PC-9 (cell line): ENCODE measurements around the gene SCLY. TPM values are rescaled to one million over a fixed set of nuclear protein-coding genes. Genes with fewer than 3 reads are reported as not detected.

ENCODE experiments used
- BruUV-seq: library from RNA; stranded (reverse); fragments of 400-500 nt; replicated peaks from 2 replicates; lab custom pipeline; 2021; lab: Mats Ljungman, UMichigan
- CTCF ChIA-PET: fragments of 300-600 bp; sonication (Branson Sonifier 250); formaldehyde crosslinking; loops from one replicate; lab custom pipeline; 2022; ENCODE audit warnings: antibody characterized with exemption; lab: Charles Lee
- POLR2A ChIA-PET: fragments of 300-600 bp; sonication (Branson Sonifier 250); formaldehyde crosslinking; loops from one replicate; lab custom pipeline; 2022; ENCODE audit warnings: antibody characterized with exemption; ENCODE audit not compliant: unreplicated experiment; lab: Charles Lee
- DNase-seq, 2 experiments: peaks; one replicate each; pipeline versions ENCODE4 v3.0.0 to v3.0.0-alpha.2; 2015 to 2022; ENCODE audit warnings: mixed read lengths in 1 of 2
- H2AFZ ChIP-seq: fragments of 200-600 bp; sonication (generic); 2 replicates; pipeline ENCODE4 v1.8.1; 2017; ENCODE audit warnings: antibody characterized with exemption
- H3F3A ChIP-seq: fragments of 200-600 bp; sonication (generic); 2 replicates; pipeline ENCODE4 v1.8.1; 2017; ENCODE audit warnings: antibody characterized with exemption, mild to moderate bottlenecking, low read depth; ENCODE audit not compliant: insufficient read depth
- H3K27ac ChIP-seq: fragments of 200-600 bp; sonication (generic); 2 replicates; pipeline ENCODE4 v1.6.1; 2016; ENCODE audit warnings: mixed run types
- H3K27me3 ChIP-seq: fragments of 200-600 bp; sonication (generic); 2 replicates; pipeline ENCODE4 v1.6.1; 2016; ENCODE audit warnings: low read depth, mixed run types; ENCODE audit not compliant: insufficient read depth
- H3K36me3 ChIP-seq: fragments of 200-600 bp; sonication (generic); 2 replicates; pipeline ENCODE4 v1.6.1; 2016; ENCODE audit warnings: low read depth, mixed run types
- H3K4me1 ChIP-seq: fragments of 200-600 bp; sonication (generic); replicated peaks from 2 replicates; pipeline ENCODE4 v1.6.1; 2016; ENCODE audit warnings: mixed run types; ENCODE audit not compliant: insufficient read depth
- H3K4me2 ChIP-seq: fragments of 200-600 bp; sonication (generic); 2 replicates; pipeline ENCODE4 v1.6.1; 2017; ENCODE audit warnings: mixed run types
- H3K4me3 ChIP-seq: fragments of 200-600 bp; sonication (generic); 2 replicates; pipeline ENCODE4 v1.6.1; 2016; ENCODE audit warnings: mixed run types
- H3K79me2 ChIP-seq: fragments of 200-600 bp; sonication (generic); 2 replicates; pipeline ENCODE4 v1.6.1; 2017; ENCODE audit warnings: low read depth, mixed run types
- H3K9me2 ChIP-seq: fragments of 200-600 bp; sonication (generic); 2 replicates; pipeline ENCODE4 v1.8.1; 2017; ENCODE audit warnings: mild to moderate bottlenecking; ENCODE audit not compliant: insufficient read depth
- H3K9me3 ChIP-seq: fragments of 200-600 bp; sonication (generic); 2 replicates; pipeline ENCODE4 v1.8.1; 2016; ENCODE audit warnings: low read depth; ENCODE audit not compliant: insufficient read depth
- H4K20me1 ChIP-seq: fragments of 200-600 bp; sonication (generic); 2 replicates; pipeline ENCODE4 v1.8.1; 2017; ENCODE audit not compliant: insufficient read depth
- EZH2 ChIP-seq: fragments of 200-600 bp; sonication (generic); IDR thresholded peaks from 2 replicates; pipeline ENCODE4 v1.8.0; 2017; ENCODE audit warnings: antibody characterized with exemption, low read depth
- intact Hi-C: fragments of 100-400 bp; cut with micrococcal nuclease; formaldehyde crosslinking; loops from one replicate; pipeline ENCODE4 v1.10.0; 2022; ENCODE audit not compliant: unreplicated experiment
- total RNA-seq: library from RNA; stranded (reverse); gene quantifications from 2 replicates; pipeline ENCODE4 v1.2.3, GENCODE V29; 2021
- TF ChIP-seq, protein P1 (sequence below): fragments of 200-600 bp; sonication (generic); conservative IDR thresholded peaks from 2 replicates; pipeline ENCODE4 v1.6.1; 2017; ENCODE audit warnings: mixed run types, antibody characterized with exemption, mild to moderate bottlenecking, moderate library complexity

The SCLY gene
- total RNA-seq, 1 experiment from 2014 or later = 40.0 TPM

DNA sequence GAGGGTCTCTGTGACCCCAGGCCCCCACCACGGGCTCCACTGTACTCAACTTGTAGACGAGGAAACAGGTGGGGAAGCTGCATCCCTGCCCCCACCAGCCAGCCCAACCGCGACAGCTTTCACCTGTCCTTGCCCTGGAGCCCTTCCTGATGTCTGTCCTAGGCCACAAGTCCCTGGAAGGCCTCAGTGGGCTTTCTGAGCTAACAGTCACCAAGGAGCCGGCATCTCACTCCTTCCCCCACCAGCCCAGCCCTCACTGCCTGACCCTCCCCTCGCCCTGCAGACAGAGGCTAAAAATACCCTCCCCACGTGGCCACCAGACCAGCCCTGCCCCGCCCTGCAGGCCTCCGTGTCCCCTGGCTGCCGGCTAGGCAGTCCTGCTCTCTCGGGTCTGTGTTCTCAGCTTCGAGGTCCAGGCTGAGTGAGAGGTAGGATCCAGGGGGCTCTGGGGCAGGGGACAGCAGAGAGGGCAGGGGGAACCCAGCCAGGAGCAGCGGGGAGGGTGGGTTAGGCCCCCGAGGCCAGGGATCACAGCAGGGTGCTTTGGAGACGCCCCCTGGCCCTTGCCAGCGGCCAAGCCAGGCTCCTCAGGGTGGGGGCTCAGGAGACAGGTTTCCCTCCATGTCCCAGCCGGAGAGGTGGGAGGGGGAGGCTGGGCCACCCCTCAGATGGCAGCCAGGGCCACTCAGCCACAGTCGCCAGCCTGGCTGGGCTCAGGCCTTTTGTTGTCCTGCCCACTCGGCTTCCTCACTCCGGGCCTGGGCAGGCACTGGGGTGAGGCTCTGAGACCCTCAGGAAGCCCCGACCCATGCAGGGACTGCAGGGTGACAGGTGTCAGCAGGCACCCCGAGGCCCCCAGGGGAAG lies 77.8 kb downstream of the SCLY start, which contains the start of gene KLHL30:
KLHL30 (plus strand) TSS at position 338 of the 865 bp plus-strand sequence. CDS start 2,087 bp downstream, outside the sequence.
- Histone ChIP-seq H3K36me3 (no peaks in the 10 kb centered on the region), H3F3A (peaks cover 26% of the 10 kb centered on the region; the same call in 1 of the 2 replicates), H3K79me2 (no peaks in the 10 kb centered on the region), H3K27me3 (no peaks in the 10 kb centered on the region), H3K4me3 (no peak within 1 kb of the TSS), H3K9me3 (no peaks in the 10 kb centered on the region), H3K4me1 (peaks cover 59% of the 10 kb centered on the region), H3K4me2 (peak within 1 kb of the TSS; percentile 48), H3K9me2 (no peaks in the 10 kb centered on the region), H4K20me1 (no peaks in the 10 kb centered on the region), H2AFZ (no peak within 1 kb of the TSS), H3K27ac (no peak within 1 kb of the TSS)
- BruUV-seq = no TSS peak
- intact Hi-C loops = no loop called here
- peak in 1 of 2 experiments; percentile 59 for DNase-seq
- TF ChIP-seq, protein P1, sequence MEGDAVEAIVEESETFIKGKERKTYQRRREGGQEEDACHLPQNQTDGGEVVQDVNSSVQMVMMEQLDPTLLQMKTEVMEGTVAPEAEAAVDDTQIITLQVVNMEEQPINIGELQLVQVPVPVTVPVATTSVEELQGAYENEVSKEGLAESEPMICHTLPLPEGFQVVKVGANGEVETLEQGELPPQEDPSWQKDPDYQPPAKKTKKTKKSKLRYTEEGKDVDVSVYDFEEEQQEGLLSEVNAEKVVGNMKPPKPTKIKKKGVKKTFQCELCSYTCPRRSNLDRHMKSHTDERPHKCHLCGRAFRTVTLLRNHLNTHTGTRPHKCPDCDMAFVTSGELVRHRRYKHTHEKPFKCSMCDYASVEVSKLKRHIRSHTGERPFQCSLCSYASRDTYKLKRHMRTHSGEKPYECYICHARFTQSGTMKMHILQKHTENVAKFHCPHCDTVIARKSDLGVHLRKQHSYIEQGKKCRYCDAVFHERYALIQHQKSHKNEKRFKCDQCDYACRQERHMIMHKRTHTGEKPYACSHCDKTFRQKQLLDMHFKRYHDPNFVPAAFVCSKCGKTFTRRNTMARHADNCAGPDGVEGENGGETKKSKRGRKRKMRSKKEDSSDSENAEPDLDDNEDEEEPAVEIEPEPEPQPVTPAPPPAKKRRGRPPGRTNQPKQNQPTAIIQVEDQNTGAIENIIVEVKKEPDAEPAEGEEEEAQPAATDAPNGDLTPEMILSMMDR = no peak
- TF ChIP-seq EZH2 = no peak
- ChIA-PET POLR2A (interaction anchor here (0.6 kb wide), 2 partner anchors 63 to 82 kb away, joined by 4 to 13 read pairs; no protein-coding TSS in a partner anchor), CTCF (interaction anchor here (0.6 to 1.2 kb wide), 2 partner anchors 11 to 51 kb away, joined by 3 read pairs; no protein-coding TSS in a partner anchor)

- Histone ChIP-seq H3K79me2 (no peaks in the 10 kb centered on the region), H3K4me1 (peaks cover 64% of the 10 kb centered on the region), H4K20me1 (no peaks in the 10 kb centered on the region), H3F3A (peaks cover 25% of the 10 kb centered on the region; the same call in 1 of the 2 replicates), H3K4me2 (peak overlapping the region; percentile 47), H3K9me3 (no peaks in the 10 kb centered on the region), H3K9me2 (no peaks in the 10 kb centered on the region), H3K36me3 (no peaks in the 10 kb centered on the region), H3K4me3 (no peak overlapping the region), H3K27ac (no peak overlapping the region), H3K27me3 (no peaks in the 10 kb centered on the region), H2AFZ (no peak overlapping the region)
- TF ChIP-seq, protein P1 = peak; percentile 47
- no peak for TF ChIP-seq EZH2
- POLR2A ChIA-PET = interaction anchor here (0.6 kb wide), 1 partner anchor 83 kb away, joined by 4 read pairs; no protein-coding TSS in a partner anchor
- BruUV-seq = no TSS peak
- DNase-seq = peak in 1 of 2 experiments; percentile 64
- CTCF ChIA-PET = interaction anchor here (0.6 to 1.2 kb wide), 2 partner anchors 12 to 50 kb away, joined by 3 read pairs; no protein-coding TSS in a partner anchor
- intact Hi-C loops = loop anchor here (10.0 kb wide), 1 partner anchor 105 kb away; the partner anchor contains the start of gene HES6
Measured at GRCh38 chr2:238139196-238140039, 78.6 kb downstream of the SCLY start.

GRCh38 chr2:238140040-238140439 lies 79.2 kb downstream of the SCLY start:
- no peak overlapping the region for H3K4me2 ChIP-seq
- CTCF ChIA-PET = no interaction called here

More at GRCh38 chr2:238140040-238140439, 79.2 kb downstream of the SCLY start:
- Histone ChIP-seq H3K9me2 (no peaks in the 10 kb centered on the region), H4K20me1 (no peaks in the 10 kb centered on the region), H3K27me3 (no peaks in the 10 kb centered on the region), H3K4me1 (peaks cover 64% of the 10 kb centered on the region), H3F3A (peaks cover 25% of the 10 kb centered on the region), H3K9me3 (no peaks in the 10 kb centered on the region), H3K27ac (no peak overlapping the region), H3K36me3 (no peaks in the 10 kb centered on the region), H2AFZ (no peak overlapping the region), H3K79me2 (no peaks in the 10 kb centered on the region), H3K4me3 (no peak overlapping the region)
- intact Hi-C loops = loop anchor here (10.0 kb wide), 1 partner anchor 105 kb away; the partner anchor contains the start of gene HES6
- POLR2A ChIA-PET = no interaction called here
- no TSS peak for BruUV-seq
- no peak for DNase-seq
- TF ChIP-seq EZH2 = no peak
- TF ChIP-seq, protein P1 = no peak
